DND-41 (cell line): ENCODE measurements around the gene PPARA.

Experiments
- CTCF ChIP-seq: IDR thresholded peaks from 2 replicates; pipeline ENCODE4 v1.5.1; 2012; ENCODE audit warnings: borderline replicate concordance, low read length, moderate library complexity, mild to moderate bottlenecking; ENCODE audit not compliant: poor library complexity, severe bottlenecking; ENCODE audit errors: extremely low read depth
- EZH2 ChIP-seq: IDR thresholded peaks from 3 replicates; pipeline ENCODE4 v1.6.1; 2012; ENCODE audit warnings: borderline replicate concordance, low read depth, mild to moderate bottlenecking, moderate library complexity, low read length, inconsistent platforms; ENCODE audit not compliant: severe bottlenecking

- TF ChIP-seq EZH2 (no peak), CTCF (no peak)
These were observed 22.8 kb downstream of the PPARA start for GRCh38 chr22:46173152-46173551.
